Jurkat, Clone E6-1 (cell line): Measurements from ENCODE around the gene CLCN3.
A peak's percentile ranks its signal among the peaks of the same experiment; 100 is the strongest.
"Not testable (repeated sequence)": the region's sequence is repeated elsewhere in the genome, so short reads cannot be mapped to it uniquely, and the experiment has no call there.

Source experiments
- DNase-seq: peaks from one replicate; pipeline ENCODE4 v3.0.0-alpha.2; 2011; ENCODE audit warnings: low read depth, low spot score
- H3K4me3 ChIP-seq: 2 replicates; pipeline ENCODE4 v1.5.1; 2011; ENCODE audit warnings: mild to moderate bottlenecking, low read length, control low read depth, moderate library complexity

Gene CLCN3

DNA sequence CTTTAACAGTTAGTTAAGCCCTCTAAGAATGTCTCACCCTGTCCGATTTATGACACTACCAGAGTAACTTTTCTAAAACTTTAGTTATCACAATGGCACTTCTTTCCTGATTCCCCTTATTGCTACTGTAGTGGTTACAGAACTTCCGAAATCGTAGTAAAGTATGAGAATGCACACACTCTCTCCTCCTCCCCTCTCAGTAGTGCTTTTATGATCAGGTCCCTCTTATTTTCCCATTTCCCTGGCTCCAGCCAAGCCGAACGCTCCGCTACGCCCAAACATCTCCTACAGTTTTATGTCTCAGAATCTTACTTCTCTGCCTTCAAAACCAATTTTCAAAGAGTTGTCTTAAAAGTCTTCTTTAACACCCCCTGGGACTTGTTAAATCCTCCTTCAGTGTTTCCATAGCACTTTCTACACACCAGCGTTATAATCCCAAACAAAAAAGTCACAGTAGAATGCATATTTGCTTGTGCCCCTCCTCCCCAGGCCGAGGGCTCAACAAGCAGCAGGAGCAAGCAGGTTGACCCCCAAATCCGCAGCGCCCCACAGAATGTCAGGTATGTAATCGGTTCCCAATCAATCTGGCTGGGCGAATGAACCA, 136.7 kb downstream of the CLCN3 start:
- no peak for DNase-seq

DNA sequence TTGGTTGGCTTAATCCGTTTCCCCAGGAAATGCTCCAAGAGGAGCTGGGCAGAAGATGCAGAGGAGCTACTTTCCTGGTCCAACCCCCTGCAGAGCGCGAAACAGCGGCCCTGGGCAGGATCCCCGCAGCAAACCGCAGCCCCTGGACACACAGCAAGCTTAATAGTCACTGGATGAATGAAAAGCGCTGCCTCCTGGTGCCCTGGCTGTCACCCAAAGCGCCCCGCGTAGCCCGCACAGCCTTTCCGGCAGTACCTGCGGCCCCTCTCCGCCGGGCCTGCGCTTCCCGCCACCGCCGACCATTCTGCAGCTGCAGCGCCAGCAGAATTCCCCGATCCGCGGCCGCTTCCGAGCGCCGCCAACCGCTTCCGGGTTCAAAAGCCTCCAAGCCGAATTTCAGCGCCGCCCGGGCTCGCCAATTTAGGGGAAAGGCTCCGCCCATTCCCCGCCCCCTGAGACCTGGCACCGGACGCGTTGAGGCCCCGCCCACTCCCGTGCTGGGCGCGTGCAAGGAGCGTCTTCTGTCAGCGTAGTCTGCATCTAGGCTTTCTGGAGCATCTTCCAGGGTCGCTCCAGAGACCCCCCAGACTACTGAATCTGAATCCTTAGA, 137.3 kb downstream of the CLCN3 start, which contains the start of gene HPF1:
HPF1 (minus strand) TSS at position 370 of the 610 bp plus-strand sequence; CDS start at position 303, 67 bp downstream.
- peak within 1 kb of the TSS; percentile 93 for H3K4me3 ChIP-seq
- peak; percentile 92 for DNase-seq

More for the DNA sequence above, 136.7 kb downstream of the CLCN3 start:
- peak overlapping the region; percentile 93 for H3K4me3 ChIP-seq

DNA sequence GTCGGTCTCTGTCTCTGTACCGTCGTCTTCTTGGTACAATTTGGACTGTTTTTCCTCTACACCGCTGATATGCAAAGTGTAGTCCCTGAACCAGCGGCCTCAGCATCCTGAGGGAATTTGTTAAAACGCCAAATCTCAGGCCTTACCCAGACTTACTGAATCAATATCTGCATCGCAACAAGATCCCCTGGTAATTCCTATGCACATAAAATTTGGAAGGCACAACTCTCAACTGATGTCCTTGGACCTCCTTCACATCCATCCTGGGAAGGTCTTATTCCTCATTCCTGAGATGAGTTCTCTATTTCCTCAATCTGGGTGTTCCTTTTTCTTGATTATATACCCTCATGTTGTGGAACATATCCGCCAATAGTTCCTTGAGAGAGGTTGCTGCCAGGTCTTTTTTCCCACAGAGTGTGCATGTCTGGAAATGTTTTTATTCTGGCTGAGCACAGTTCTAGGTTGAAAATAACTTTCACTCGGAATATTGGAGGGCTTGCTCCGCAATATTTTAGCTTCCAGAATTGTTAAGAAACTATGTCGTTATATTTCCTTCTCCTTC, 138.1 kb downstream of the CLCN3 start:
- peak overlapping the region; percentile 93 for H3K4me3 ChIP-seq

DNA sequence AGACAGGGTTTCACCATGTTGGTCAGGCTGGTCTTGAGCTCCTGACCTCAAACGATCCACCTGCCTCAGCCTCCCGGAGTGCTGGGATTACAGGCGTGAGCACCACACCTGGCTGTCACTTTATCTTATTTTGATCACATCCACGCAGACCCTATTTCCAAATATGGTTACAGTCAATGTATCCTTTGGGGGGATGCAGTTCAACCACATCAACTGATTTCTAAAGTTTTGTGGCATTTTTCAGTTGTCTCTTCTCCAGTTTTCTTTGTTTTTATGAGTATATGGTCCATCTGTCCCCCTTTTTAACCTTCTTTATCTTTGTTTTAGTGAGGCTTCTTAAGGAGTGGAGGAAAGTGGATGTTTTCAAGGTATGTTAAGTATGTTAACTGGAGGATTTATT, 141.5 kb downstream of the CLCN3 start:
- H3K4me3 ChIP-seq = peak overlapping the region; percentile 4
- DNase-seq = peak; percentile 89

More for the DNA sequence above, 138.1 kb downstream of the CLCN3 start:
- no peak for DNase-seq

DNA sequence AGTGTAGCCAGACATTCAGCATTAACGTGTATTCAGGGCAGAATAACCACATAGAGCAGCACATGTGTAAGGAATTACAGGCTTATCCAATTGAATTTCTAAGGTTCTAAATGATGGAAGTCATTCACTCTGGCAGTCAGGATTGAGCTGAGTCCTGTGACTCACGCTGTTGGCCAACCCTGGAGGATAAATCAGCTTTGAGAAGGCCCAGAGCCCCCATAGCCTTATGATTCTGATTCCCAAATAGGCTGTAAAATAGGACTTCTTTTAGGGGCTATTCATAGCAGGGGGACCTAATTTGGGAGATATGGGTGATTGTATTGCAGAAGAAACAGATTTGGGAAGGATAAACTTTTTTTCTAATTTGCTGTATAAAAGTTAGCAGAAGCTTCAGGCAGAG, 145.5 kb downstream of the CLCN3 start:
- H3K4me3 ChIP-seq = no peak overlapping the region
- no peak for DNase-seq

DNA sequence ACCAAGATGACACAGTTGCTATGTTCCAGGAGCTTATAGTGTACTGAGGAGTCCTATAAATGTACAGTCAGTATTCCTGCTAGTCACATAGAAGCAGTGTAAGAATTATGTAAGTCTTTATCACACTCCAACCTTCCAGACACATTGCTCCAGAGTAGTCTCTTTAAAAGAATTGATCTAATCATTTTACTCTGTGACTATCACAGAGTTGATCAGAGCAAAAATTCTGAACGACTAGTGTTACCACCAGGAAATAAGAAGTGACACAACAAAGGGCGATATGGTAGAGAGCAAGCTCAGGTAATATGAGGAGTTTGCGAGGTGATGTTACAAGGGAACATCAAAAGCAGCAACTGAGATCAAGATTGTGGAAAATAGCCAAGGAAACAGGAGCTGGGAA, 146.4 kb downstream of the CLCN3 start:
- no peak overlapping the region for H3K4me3 ChIP-seq
- DNase-seq = no peak

DNA sequence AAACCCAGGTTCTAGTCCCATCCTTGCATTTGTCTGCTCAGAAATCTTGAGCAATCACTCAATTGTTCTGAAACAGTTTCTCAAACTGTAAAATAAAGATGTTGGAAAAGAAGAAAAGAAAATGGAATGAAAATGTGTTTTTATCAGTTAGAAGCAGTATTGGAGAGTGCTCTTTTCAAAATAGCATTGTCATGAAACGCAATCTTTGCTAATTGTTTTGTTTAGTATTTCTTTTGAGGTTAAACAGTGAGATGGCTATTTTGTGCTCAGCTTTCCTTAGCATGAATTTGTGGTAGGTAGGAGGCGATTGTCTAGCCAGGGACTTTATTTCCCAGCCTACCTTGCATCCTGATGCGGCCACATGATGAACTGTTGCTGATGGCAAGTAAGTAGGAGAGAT, 148.0 kb downstream of the CLCN3 start:
- no peak for DNase-seq
- no peak overlapping the region for H3K4me3 ChIP-seq

DNA sequence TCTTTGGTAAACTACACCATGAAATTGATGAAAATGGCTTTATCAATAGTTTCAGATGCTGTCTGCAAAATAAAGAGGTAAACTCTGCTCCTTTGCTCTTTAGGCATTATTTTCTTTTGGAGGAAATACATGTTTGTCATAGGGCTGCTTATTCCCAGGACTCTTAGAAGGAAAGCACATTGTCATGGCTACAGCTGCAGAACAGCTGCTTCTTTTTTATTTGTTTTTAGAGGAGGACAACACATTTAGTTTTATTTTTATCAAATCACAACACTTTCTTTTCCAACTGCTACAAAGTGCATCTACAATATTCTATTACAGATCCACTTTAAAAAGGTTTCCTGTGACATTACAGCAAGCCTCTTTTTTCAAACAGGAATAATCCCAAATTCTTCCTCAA, 150.0 kb downstream of the CLCN3 start:
- no peak for DNase-seq
- H3K4me3 ChIP-seq = no peak overlapping the region

DNA sequence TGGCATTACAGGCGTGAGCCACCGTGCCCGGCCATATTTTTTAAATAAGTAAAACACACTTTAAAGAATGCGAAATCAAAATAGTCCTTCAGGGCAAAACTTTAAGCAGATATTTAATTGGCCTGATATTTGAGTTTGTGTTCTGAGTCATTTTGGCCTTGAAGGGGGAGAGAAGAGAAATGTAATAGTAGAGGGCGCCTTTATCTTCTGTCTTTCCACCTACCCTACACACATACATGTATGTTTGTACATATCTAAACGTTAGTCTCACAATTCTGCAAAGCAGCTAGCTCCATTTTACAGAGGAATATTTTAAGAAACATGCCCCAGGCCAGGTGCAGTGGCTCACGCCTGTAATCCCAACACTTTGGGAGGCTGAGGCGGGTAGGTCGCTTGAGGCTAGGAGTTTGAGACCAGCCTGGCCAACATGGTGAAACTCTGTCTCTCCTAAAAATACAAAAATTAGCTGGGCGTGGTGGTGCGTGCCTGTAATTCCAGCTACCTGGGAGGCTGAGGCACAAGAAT, 151.2 kb downstream of the CLCN3 start:
- DNase-seq, H3K4me3 ChIP-seq: not testable (repeated sequence)
